GM21619 (cell line): ENCODE results near the gene PPP1R13L.
A peak's percentile ranks its signal among the peaks of the same experiment; 100 is the strongest.
"Not testable (repeated sequence)": the region's sequence is repeated elsewhere in the genome, so short reads cannot be mapped to it uniquely, and the experiment has no call there.

Experiments used
- ATAC-seq: cut with Tn5 transposase; IDR thresholded peaks from one replicate; pipeline ENCODE4 v1.9.1; 2021; ENCODE audit not compliant: unreplicated experiment

PPP1R13L gene

DNA sequence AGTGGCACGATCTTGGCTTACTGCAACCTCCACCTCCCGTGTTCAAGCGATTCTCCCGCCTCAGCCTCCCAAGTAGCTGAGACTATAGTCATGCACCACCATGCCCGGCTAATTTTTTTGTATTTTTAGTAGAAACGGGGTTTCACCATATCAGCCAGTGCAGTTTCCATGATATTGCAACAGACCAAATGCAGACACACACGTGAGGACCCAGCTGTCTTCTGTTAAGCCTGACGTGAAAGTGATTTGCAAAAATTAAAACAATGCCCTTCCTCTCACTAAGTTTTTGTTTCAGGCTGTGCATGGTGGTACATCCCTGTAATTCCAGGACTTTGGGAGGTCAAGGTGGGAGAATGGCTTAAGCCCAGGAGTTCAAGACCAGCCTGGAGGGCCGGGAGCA lies 26.1 kb upstream of the PPP1R13L start:
- ATAC-seq = not testable (repeated sequence)

DNA sequence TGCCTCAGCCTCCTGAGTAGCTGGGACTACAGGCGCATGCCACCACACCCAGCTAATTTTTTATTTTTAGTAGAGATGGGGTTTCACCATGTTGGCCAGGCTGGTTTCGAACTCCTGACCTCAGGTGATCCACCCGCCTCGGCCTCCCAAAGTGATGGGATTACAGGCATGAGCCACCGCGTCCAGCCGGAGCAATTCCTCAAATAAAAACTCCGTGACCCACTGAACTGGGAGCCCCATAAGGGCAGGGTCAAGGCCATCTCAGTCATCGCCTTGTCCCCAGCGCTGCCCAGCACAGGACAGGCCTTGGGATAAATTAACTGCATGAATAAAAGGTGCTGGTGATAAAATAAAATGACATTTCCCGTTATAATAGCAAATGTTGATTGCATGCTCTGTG lies 25.0 kb upstream of the PPP1R13L start:
- ATAC-seq = not testable (repeated sequence)

DNA sequence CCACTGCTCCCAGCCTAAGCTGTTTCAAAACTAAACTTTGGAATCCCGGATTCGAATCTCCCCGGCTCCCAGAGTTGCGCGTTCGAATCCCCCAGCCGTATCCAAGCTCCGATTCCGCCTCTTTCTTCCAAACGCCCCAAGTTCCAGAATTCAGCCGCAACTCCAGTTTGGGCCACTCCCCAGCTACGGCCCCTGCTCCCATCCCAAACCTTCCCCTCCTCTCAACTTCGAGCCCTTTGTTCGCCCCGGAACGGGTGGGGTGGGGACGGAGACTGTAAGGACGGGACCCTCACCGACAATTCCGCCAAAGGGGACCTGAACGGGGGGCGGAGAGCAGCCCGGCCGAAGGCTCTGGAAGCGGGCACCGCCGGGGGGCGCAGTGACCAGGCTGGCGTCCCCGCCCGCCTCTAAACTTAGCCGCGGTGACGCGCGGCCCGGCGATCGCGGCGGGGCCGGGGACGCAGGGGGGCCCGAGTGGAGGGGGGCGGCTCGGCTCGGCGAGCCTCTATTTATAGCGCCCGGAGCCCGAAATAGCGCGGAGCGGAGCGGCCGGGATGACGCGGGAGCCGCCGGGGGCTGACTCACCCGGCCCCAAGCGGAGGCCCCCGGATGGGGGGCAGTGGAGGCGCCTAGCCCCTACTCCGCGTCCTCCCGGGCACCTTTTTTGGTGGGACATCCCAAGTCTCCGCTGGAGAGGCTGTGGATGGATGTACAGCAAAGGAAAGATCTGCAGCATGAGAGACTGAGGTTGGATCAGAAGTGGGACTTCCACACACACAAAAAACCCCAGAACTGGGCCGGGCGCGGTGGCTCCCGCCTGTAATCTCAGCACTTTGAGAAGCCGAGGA lies 23.7 kb upstream of the PPP1R13L start:
- no peak for ATAC-seq

DNA sequence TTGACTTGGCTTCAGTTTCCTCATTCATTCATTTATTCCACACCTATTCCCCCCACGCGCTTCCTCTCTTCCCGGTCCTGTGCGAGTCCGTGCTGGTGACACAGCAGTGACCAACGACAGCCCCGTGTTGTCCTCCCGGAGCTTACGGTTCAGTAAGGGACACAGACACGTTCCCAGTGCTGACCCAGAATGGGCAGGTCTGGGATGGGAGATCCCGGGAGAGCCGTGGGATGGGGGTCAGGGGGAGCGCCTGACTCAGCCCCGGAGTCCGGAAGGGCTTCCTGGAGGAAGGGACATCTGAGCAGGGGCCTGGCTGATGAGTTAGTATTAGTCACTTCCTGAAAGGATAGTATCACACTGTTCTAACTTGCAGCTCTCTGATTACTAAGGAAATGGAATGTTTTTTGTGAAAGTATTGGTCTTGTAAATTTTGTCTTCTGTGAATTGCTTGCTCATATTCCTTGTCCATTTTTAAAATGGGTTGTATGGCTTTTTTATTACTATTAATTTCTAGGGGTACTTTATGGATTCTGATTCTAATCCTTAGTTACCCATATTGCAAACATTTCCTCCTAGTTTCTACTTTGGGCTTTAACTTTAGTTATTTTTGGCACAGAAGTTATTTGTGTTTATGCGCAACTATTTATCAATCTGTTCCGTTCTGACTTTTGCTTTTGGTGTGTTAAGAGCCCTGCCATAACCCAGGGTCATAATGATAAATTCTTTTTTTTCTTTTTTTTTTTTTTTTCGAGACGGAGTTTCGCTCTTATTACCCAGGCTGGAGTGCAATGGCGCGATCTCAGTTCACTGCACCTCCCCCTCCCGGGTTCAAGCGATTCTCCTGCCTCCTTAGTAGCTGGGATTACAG lies 19.6 kb upstream of the PPP1R13L start:
- ATAC-seq = no peak

DNA sequence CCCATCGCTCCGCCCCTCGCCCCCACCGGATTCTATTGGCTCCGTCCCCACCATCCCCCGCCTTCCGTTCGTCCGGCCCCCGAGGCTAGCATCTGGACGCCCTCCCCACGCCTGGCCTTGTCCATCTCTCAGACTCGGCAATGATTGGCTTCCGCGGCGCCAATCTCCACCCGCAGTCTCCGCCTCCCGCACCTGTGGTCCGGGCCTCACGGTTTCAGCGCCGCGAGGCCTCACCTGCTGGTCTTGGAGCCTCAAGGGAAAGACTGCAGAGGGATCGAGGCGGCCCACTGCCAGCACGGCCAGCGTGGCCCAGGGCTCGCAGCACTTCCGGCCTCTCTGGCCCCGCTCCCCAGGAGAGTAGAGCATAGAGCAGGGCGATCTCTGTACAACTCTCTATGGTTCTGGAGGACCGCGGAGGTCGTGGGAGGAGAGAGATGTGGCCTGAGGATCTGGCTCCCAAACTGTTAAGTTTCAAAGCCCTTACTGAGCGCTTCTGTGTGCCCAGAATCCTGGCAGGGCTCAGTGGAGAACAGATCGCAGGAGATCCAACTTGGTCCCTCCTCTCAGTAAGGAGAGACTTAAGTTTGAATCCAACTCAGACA lies 18.8 kb upstream of the PPP1R13L start, which contains the start of gene ERCC1:
Gene ERCC1 (minus strand): TSS at position 329 of the 602 bp plus-strand sequence. CDS start 543 bp downstream, outside the sequence.
- peak; percentile 56 for ATAC-seq

DNA sequence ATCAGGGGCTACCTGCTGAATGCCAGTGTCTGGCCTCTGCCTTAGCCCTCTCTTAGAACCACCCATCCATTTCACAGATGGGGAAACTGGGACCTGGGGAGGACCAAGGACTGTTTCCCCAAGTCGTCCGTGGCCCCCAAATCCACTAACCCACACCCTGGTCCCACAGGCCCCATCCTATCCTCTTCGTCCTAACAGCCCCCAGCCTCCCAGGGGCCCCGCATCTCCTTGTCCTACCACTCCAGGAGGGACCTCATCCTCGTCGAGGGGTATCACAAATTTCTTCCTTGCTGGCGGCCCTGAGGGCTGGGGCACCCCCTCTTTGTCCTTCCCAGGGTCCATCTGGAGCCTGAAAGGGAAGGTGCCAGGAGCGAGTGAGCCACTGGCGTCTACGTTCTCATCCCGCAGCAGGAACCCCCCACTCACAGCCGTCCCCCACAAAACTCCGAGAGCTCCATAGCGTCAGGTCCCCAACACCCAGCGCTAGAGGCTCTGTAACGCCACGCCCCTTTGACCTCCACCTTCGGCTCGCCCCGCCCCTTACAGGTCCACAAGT lies 18.2 kb upstream of the PPP1R13L start:
- no peak for ATAC-seq

DNA sequence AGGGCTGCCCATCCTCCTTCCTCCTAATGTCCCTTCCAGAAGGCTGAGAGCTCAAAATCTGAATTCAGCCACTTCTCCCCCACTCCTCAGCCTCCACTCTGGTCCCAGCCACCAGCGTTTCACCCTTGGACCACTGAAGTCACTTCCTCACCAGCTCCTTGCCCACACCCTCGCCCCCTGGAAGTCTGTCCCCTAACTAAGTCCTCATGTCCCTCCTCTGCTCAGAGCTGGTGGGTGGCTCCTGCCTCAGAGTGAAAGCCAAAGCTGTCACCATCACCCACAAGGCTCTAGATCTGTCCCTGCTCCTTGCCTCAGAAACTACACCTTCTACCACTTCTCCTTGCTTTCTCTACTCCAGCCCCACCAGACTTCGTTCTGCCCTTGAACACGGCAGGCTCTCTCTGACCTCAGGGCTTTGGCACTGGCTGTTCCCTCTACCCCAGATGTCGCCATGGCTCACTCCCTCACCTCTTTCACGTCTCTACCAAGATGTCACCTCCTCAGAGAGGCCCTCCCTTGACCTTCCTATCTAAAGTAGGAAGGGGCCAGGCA lies 17.2 kb upstream of the PPP1R13L start:
- no peak for ATAC-seq

DNA sequence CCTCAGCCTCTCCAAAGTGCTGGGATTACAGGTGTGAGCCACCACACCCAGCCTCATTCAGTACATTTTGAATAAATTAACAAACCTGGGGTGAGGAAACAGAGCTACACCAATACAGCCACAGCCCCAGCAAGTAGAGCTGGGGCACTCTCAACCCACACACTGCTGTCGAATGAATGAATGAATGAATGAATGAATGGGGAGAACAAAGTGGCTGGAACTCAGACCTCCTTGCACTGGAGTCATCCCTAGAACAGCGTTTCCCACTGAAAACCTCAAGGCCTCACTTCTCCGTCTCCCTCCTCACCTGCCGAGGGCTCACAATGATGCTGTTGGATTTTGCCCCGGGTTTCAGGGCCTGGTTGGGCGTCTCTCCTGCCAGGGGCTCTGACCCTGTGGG lies 16.0 kb upstream of the PPP1R13L start:
- ATAC-seq = no peak

DNA sequence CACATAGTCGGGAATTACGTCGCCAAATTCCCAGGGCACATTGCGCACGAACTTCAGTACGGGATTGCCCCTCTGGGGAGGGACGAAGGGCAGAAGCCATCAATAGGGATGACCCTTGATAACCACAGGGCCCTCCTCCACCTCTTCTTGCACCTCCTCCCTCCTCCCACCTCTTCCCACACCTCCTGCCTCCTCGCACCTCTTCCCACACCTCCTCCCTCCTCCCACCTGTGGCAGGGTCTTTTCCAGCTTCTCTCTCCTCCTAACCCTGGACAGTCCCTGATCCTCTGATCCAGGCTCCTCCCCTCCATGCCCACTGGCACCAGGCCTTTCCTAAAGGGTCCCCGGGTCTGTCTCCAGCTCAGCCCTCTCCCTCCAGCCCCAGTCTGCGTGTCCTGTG lies 15.5 kb upstream of the PPP1R13L start:
- no peak for ATAC-seq

DNA sequence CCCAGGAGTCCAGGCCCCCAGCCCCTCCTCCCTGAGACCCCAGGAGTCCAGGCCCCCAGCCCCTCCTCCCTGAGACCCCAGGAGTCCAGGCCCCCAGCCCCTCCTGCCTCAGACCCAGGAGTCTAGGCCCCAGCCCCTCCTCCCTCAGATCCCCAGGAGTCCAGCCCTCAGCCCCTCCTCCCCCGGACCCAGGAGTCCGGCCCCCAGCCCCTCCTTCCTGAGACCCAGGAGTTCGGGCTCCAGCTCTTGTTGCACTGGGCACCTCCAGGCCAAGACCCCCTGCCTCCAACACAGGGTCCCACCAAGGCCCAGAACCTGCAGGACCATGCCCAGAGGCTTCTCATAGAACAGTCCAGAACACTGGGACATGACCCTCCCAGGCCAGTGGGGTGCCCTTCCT lies 15.0 kb upstream of the PPP1R13L start:
- no peak for ATAC-seq

DNA sequence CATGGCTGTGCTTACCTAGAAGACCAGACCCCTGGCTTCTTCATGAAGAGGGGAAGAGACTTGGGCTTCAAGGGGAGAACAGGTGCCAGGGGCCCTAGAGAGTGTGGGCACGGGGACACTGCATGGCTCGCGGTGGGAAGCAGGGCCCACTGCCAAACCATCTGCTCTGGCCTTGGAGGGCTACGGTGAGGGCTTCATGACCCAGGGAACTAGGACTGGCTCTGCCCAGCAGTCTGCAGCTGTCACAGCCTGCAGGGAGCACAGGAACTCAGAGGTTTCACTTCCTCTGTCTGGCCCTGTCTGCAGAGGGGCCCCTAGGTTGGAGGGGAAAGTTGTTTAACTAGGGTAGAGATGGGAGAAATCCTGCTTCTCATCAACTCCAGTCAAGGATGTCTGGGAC lies 14.5 kb upstream of the PPP1R13L start:
- ATAC-seq = peak; percentile 48

DNA sequence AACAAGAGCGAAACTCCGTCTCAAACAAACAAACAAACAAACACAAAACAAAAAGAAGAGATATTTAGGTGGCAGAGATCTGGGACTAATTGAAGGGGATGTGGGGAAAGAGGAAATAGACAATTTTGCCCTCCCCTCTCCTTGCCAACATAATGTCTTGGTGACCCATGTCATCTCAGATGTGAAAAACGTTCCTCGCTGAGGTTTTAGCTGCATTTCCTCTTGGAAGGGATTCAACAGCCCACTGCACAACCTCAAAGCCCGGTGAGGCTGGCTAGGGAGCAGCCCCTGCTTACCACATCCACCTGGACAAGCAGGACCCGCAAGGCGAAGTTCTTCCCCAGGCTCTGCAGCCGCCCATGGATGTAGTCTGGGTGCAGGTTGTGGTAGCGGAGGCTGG lies 13.9 kb upstream of the PPP1R13L start:
- ATAC-seq = no peak

DNA sequence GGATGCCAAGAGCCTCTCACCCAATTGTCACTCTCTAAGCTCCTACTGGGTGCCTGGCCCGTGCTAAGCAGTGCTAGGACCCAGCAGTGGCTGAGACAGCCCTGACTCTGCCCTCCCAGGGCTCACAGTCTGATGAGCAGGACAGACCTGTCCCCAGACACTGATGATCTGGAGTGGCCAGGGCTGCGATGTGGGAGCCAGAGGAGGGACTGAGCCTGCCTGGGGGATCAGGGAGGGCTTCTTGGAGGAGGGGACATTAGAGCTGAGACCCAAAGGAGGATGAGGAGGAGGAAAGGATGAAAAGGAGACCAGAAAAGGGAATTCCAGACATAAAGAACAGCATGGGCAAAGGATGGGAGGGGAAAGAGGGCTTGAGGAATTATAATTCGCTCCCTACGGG lies 12.3 kb upstream of the PPP1R13L start:
- no peak for ATAC-seq

DNA sequence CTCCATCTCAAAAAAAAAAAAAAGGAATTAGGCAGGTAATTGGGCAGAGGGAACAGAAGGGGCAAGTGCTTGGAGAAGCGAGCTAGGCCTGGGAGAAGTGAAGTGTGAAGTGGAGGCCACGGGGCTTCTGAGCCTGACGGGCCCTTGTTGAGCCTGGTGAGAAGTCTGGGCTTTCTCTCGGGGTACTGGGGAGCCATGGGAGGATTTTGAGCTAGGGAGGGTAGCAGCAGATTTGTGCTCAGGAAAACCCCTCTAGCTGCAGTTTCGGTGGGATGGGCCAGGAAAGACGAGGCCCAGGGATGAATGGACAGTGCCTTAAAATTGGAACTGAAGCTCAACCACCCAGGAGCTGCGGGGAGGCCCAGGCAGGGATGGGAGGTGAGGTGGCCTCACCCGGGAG lies 9.6 kb upstream of the PPP1R13L start:
- ATAC-seq = no peak

DNA sequence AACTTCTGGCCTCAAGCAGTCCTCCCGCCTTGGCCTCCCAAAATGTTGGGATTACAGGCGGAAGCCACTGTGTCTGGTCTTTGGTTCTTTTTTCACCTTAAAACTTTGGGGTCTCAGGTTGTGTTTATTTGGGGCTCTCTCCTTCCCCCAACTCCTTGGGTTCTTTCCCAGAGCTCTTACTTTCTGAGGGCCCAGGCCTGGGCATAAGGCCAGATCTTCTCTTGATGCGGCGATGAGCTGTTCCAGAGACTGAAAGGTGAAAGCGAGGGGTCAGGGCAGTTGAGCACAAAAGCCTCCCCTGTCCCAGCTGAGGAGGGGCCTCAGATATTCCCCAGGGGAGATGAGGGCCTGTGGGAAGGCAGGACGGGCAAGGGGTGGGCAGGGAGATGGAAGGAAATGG lies 8.6 kb upstream of the PPP1R13L start:
- ATAC-seq = no peak

DNA sequence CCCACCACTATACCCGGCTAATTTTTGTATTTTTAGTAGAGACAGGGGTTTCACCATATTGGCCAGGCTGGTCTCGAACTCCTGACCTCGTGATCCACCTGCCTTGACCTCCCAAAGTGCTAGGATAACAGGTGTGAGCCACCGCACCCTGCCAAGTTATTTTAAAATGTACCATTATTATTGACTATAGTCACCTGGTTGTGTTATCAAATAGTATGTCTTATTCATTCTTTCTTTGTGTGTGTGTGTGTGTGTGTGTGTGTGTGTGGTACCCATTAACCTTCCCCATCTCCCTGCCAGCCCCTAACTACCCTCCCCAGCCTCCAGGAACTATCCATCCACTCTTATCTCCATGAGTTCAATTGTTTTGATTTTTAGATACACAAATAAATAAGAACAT lies 5.5 kb upstream of the PPP1R13L start:
- ATAC-seq = not testable (repeated sequence)

DNA sequence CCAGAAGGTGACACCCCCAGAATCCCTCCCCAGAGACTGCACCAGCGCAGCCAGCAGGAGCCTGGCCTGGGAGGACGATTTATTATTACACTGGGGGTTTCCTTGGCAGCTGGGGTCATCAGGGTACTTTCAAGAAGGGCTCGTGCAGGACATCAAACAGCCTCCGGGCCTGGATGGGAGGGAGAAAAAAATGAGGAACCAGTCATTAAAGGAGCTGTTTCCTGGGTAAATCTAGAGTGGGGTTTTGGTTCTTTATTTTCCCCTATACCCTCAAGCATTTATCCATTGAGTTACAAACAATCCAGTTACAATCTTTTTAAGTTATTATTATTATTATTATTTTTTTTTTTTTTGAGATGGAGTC lies 4.7 kb upstream of the PPP1R13L start:
- no peak for ATAC-seq

DNA sequence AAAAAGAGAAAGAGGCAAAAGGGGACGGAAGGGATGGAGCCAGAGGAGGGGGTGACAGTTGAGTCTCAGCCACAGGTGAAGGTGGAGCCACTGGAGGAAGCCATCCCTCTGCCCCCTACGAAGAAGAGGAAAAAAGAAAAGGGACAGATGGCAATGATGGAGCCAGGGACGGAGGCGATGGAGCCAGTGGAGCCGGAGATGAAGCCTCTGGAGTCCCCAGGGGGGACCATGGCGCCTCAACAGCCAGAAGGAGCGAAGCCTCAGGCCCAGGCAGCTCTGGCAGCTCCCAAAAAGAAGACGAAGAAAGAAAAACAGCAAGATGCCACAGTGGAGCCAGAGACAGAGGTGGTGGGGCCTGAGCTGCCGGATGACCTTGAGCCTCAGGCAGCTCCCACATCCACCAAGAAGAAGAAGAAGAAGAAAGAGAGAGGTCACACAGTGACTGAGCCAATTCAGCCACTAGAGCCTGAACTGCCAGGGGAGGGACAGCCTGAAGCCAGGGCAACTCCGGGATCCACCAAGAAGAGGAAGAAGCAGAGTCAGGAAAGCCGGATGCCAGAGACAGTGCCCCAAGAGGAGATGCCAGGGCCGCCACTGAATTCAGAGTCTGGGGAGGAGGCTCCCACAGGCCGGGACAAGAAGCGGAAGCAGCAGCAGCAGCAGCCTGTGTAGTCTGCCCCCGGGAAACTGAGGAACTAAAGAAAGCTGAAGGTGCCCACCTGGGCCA lies 4.1 kb upstream of the PPP1R13L start:
- ATAC-seq = no peak

DNA sequence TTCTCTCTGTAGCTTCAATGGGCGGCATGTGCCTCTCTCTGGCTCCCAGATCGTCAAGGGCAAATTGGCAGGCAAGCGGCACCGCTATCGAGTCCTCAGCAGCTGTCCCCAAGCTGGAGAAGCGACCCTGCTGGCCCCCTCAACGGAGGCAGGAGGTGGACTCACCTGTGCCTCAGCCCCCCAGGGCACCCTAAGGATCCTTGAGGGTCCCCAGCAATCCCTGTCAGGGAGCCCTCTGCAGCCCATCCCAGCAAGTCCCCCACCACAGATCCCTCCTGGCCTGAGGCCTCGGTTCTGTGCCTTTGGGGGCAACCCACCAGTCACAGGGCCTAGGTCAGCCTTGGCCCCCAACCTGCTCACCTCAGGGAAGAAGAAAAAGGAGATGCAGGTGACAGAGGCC lies 3.3 kb upstream of the PPP1R13L start:
- ATAC-seq = no peak

DNA sequence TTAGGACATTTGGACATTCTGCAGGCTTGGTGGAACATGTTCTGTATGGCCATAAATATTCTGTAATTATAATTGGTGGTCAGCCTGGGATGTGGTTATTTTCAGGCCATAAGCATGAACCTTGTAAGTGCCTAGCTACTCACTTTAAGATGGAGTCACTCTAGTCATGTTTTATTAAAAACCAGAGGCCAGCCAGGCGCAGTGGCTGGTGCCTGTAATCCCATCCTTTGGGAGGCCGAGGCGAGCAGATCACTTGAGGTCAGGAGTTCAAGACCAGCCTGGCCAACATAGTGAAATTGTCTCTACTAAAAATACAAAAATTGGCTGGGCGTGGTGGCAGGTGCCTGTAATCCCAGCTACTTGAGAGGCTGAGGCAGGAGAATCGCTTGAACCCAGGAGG lies 2.7 kb upstream of the PPP1R13L start:
- not testable (repeated sequence) for ATAC-seq

DNA sequence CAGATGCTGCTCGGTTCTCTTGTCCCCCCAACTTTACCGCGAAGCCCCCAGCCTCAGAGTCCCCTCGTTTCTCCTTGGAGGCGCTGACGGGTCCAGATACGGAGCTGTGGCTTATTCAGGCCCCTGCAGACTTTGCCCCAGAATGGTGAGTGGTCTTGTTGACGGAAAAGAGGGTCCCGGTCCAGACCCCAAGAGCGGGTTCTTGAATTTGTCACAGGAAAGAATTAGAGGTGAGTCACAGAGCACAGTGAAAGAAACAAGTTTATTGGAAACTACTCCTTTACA lies 2.2 kb upstream of the PPP1R13L start:
- ATAC-seq = no peak
